PC-9 (cell line): ENCODE measurements around the gene IFNA4.

Source experiments
- CTCF ChIP-seq: fragments of 200-600 bp; sonication (generic); conservative IDR thresholded peaks from 2 replicates; pipeline ENCODE4 v1.6.1; 2017; ENCODE audit warnings: mixed run types, antibody characterized with exemption, mild to moderate bottlenecking, moderate library complexity
- EZH2 ChIP-seq: fragments of 200-600 bp; sonication (generic); IDR thresholded peaks from 2 replicates; pipeline ENCODE4 v1.8.0; 2017; ENCODE audit warnings: antibody characterized with exemption, low read depth

- TF ChIP-seq CTCF (no peak), EZH2 (no peak)
Observed at GRCh38 chr9:21174671-21175070, 12.7 kb downstream of the IFNA4 start.
